Keratinocyte (primary cell): ENCODE results near the gene RCAN2. TPM values are rescaled to one million over a fixed set of nuclear protein-coding genes. Genes with fewer than 3 reads are reported as not detected.

Experiments used
- DNase-seq: peaks from one replicate; pipeline ENCODE4 v3.0.0-alpha.2; 2011; ENCODE audit warnings: low read depth, missing footprints, low spot score
- FAIRE-seq: peaks from 2 replicates; lab custom pipeline; 2011; peaks lifted over from hg19 to GRCh38; lab: Jason Lieb, UNC
- H2AFZ ChIP-seq: 2 replicates; pipeline ENCODE4 v1.6.0; 2012; ENCODE audit warnings: low read length, control low read depth, inconsistent platforms; ENCODE audit not compliant: control insufficient read depth
- H3K27ac ChIP-seq: 2 replicates; pipeline ENCODE4 v1.5.1; 2011; ENCODE audit warnings: low read length; ENCODE audit not compliant: control insufficient read depth, insufficient read depth
- H3K27me3 ChIP-seq: 3 replicates; pipeline ENCODE4 v1.6.0; 2011; ENCODE audit warnings: low read length; ENCODE audit not compliant: control insufficient read depth, insufficient read depth; ENCODE audit errors: extremely low read depth
- H3K36me3 ChIP-seq, 2 experiments: 2 replicates in 1 of 2; 3 replicates in 1 of 2; pipeline ENCODE4 v1.5.1; 2011; ENCODE audit warnings: low read length in 2 of 2, mild to moderate bottlenecking in 1 of 2; ENCODE audit not compliant: control insufficient read depth in 2 of 2, insufficient read depth in 2 of 2; ENCODE audit errors: extremely low read depth in 1 of 2
- H3K4me1 ChIP-seq: 3 replicates; pipeline ENCODE4 v1.5.1; 2011; ENCODE audit warnings: low read length; ENCODE audit not compliant: control insufficient read depth, insufficient read depth; ENCODE audit errors: extremely low read depth
- H3K4me2 ChIP-seq: 3 replicates; pipeline ENCODE4 v1.6.0; 2011; ENCODE audit warnings: low read depth, low read length; ENCODE audit not compliant: control insufficient read depth, insufficient read depth; ENCODE audit errors: extremely low read depth
- H3K4me3 ChIP-seq, 3 experiments: fragments of 200-600 bp in 1 of 3; sonication (generic) in 1 of 3; 2 replicates in 2 of 3; 3 replicates in 1 of 3; pipeline ENCODE4 v1.5.1; 2011 to 2016; ENCODE audit warnings: low read length in 3 of 3, mild to moderate bottlenecking in 3 of 3, control low read depth in 2 of 3, inconsistent platforms in 1 of 3, low read depth in 1 of 3, mixed read lengths in 1 of 3, mixed run types in 1 of 3, moderate library complexity in 1 of 3; ENCODE audit not compliant: control insufficient read depth in 2 of 3, insufficient read depth in 2 of 3; ENCODE audit errors: extremely low read depth in 1 of 3
- H3K79me2 ChIP-seq: 2 replicates; pipeline ENCODE4 v1.6.0; 2012; ENCODE audit warnings: low read length; ENCODE audit not compliant: control insufficient read depth, insufficient read depth
- H3K9ac ChIP-seq: 3 replicates; pipeline ENCODE4 v1.6.0; 2011; ENCODE audit warnings: low read length; ENCODE audit not compliant: control insufficient read depth, insufficient read depth; ENCODE audit errors: extremely low read depth
- H3K9me1 ChIP-seq: 3 replicates; pipeline ENCODE4 v1.6.0; 2011; ENCODE audit warnings: low read length; ENCODE audit not compliant: control insufficient read depth, insufficient read depth; ENCODE audit errors: extremely low read depth
- H3K9me3 ChIP-seq: 2 replicates; pipeline ENCODE4 v1.5.1; 2012; ENCODE audit warnings: low read depth, low read length; ENCODE audit not compliant: control insufficient read depth
- H4K20me1 ChIP-seq: 3 replicates; pipeline ENCODE4 v1.6.0; 2011; ENCODE audit warnings: low read length; ENCODE audit not compliant: control insufficient read depth, insufficient read depth; ENCODE audit errors: extremely low read depth
- CTCF ChIP-seq, 3 experiments: IDR thresholded peaks in 1 of 3; conservative IDR thresholded peaks in 1 of 3; optimal IDR thresholded peaks in 1 of 3; 2 replicates in 2 of 3; 3 replicates in 1 of 3; pipeline versions ENCODE3 to v1.5.1; 2011; ENCODE audit warnings: low read length in 3 of 3, mild to moderate bottlenecking in 3 of 3, moderate library complexity in 2 of 3, control low read depth in 1 of 3, inconsistent platforms in 1 of 3; ENCODE audit not compliant: insufficient read depth in 2 of 3; ENCODE audit errors: extremely low read depth in 1 of 3
- EZH2 ChIP-seq: IDR thresholded peaks from one replicate; pipeline ENCODE4 v1.6.1; 2012; ENCODE audit warnings: inconsistent platforms, mild to moderate bottlenecking, low read length, moderate library complexity
- dilution Hi-C: fragments of 300-500 bp; cut with MboI; formaldehyde crosslinking; loops from one replicate; pipeline ENCODE4 v1.7.0; 2020; ENCODE audit warnings: low sequenced_read_pairs; ENCODE audit not compliant: extremely low pct_ligation_motif_present
- polyA plus RNA-seq, 5 experiments: library from polyadenylated mRNA; depleted of rRNA in 3 of 5; stranded (reverse) in 3 of 5; stranded (forward) in 1 of 5; unstranded in 1 of 5; fragments of >200 nt; gene quantifications; 1 replicate in 1 of 5; 2 replicates in 3 of 5; 3 replicates in 1 of 5; pipeline versions ENCODE4 v1.2.1 to v1.2.3, GENCODE V29; 2011 to 2012; ENCODE audit warnings: missing spikeins in 2 of 5, low read depth in 1 of 5, low replicate concordance in 1 of 5

The RCAN2 gene
- polyA plus RNA-seq, 1 donor (not counting 4 experiments of a cell fraction or from before 2014, with no cell fraction given), result not detected

- Histone ChIP-seq H3K79me2 (no peaks in the 10 kb centered on the region), H3K4me2 (no peak overlapping the region), H3K4me3 (no peak overlapping the region), H3K27ac (no peak overlapping the region), H3K36me3 (no peaks in the 10 kb centered on the region), H2AFZ (no peak overlapping the region), H4K20me1 (no peaks in the 10 kb centered on the region), H3K9me3 (no peaks in the 10 kb centered on the region), H3K27me3 (no peaks in the 10 kb centered on the region), H3K9ac (no peak overlapping the region), H3K9me1 (no peaks in the 10 kb centered on the region), H3K4me1 (no peaks in the 10 kb centered on the region)
- dilution Hi-C loops, result no loop called here
- TF ChIP-seq EZH2, result no peak
- no peak for TF ChIP-seq CTCF (optimal IDR thresholded peaks at IDR 0.05 in 1 of 3, IDR thresholded peaks at IDR 0.05 in 1 of 3, conservative IDR thresholded peaks at IDR 0.05 in 1 of 3; ENCODE audit: extremely low read depth in 1 of 3, insufficient read depth in 2 of 3, low read length in 3 of 3)
- FAIRE-seq (no peak), DNase-seq (no peak)
Observed at GRCh38 chr6:46340246-46340645, 151.0 kb downstream of the RCAN2 start.

GRCh38 chr6:46338131-46338530 is 153.1 kb downstream of the RCAN2 start:
- no peaks in the 10 kb centered on the region for H4K20me1 ChIP-seq
- no peaks in the 10 kb centered on the region for H3K9me3 ChIP-seq
- no peak overlapping the region for H3K9ac ChIP-seq
- H3K79me2 ChIP-seq, result no peaks in the 10 kb centered on the region
- no peak overlapping the region for H3K4me2 ChIP-seq
- H2AFZ ChIP-seq, result no peak overlapping the region
- DNase-seq (no peak), FAIRE-seq (no peak)
- H3K36me3 ChIP-seq, result no peaks in the 10 kb centered on the region
- H3K4me3 ChIP-seq, result no peak overlapping the region
- TF ChIP-seq CTCF (optimal IDR thresholded peaks at IDR 0.05 in 1 of 3, IDR thresholded peaks at IDR 0.05 in 1 of 3, conservative IDR thresholded peaks at IDR 0.05 in 1 of 3; ENCODE audit: extremely low read depth in 1 of 3, insufficient read depth in 2 of 3, low read length in 3 of 3) (no peak), EZH2 (no peak)
- no peaks in the 10 kb centered on the region for H3K27me3 ChIP-seq
- no peak overlapping the region for H3K27ac ChIP-seq
- H3K9me1 ChIP-seq, result no peaks in the 10 kb centered on the region
- dilution Hi-C loops, result no loop called here
- H3K4me1 ChIP-seq, result no peaks in the 10 kb centered on the region
